Measurements from ENCODE around the gene ANKRA2.

Gene ANKRA2

DNA sequence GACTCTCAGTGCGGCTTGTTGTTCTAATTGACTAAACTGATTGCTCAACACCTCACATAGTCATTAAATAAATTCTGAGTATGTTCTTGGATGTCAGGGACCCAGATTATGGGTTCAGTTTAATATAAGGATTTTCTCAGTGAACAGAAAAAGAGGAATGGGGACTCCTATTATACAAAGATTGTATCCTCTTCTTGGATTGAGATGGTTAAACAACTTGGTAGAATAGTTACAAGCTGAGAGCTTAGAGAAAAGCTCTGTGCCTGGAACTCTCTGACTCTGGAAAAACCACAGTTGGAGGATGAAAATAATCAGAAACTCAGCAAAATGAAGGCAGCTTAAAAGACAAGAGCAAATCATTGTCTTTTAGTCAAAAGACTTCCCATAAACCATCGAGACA, 30.5 kb downstream of the ANKRA2 start:
- no peak for DNase-seq (ENCODE audit: extremely low spot score)
- CTCF ChIA-PET: interaction anchor here (0.6 to 0.7 kb wide), 2 partner anchors 16 to 69 kb away, joined by 3 to 4 read pairs; no protein-coding TSS in a partner anchor
- no peak for TF ChIP-seq TARDBP (IDR thresholded peaks at IDR 0.05)
- POLR2A ChIA-PET: no interaction called here

- CTCF ChIA-PET: no interaction called here
- POLR2A ChIA-PET: no interaction called here
Observed at GRCh38 chr5:73534011-73534644, 31.3 kb downstream of the ANKRA2 start.

GRCh38 chr5:73532195-73532594, 33.2 kb downstream of the ANKRA2 start:
- DNase-seq (ENCODE audit: extremely low spot score): no peak
- ChIA-PET CTCF (no interaction called here), POLR2A (no interaction called here)
- TF ChIP-seq SP1 (IDR thresholded peaks at IDR 0.05) (no peak), LEF1 (IDR thresholded peaks at IDR 0.05; ENCODE audit: borderline replicate concordance) (no peak), FOXA1 (IDR thresholded peaks at IDR 0.05) (no peak), HDGF (IDR thresholded peaks at IDR 0.05; ENCODE audit: borderline replicate concordance) (no peak), ELF4 (IDR thresholded peaks at IDR 0.05) (no peak), NFRKB (IDR thresholded peaks at IDR 0.05) (no peak), TARDBP (IDR thresholded peaks at IDR 0.05) (no peak), ARNT (IDR thresholded peaks at IDR 0.05) (no peak), ZNF384 (IDR thresholded peaks at IDR 0.05) (no peak), BHLHE40 (IDR thresholded peaks at IDR 0.05; ENCODE audit: borderline replicate concordance) (no peak), FOXK2 (IDR thresholded peaks at IDR 0.05) (no peak)

More at GRCh38 chr5:73534011-73534644, 31.3 kb downstream of the ANKRA2 start:
- DNase-seq (ENCODE audit: extremely low spot score): no peak
- TF ChIP-seq, protein P1, sequence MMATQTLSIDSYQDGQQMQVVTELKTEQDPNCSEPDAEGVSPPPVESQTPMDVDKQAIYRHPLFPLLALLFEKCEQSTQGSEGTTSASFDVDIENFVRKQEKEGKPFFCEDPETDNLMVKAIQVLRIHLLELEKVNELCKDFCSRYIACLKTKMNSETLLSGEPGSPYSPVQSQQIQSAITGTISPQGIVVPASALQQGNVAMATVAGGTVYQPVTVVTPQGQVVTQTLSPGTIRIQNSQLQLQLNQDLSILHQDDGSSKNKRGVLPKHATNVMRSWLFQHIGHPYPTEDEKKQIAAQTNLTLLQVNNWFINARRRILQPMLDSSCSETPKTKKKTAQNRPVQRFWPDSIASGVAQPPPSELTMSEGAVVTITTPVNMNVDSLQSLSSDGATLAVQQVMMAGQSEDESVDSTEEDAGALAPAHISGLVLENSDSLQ (IDR thresholded peaks at IDR 0.05): no peak
- TF ChIP-seq ZNF384 (IDR thresholded peaks at IDR 0.05): no peak
- no peak for TF ChIP-seq FOXA1 (IDR thresholded peaks at IDR 0.05)
- no peak for TF ChIP-seq FOXK2 (IDR thresholded peaks at IDR 0.05)
- TF ChIP-seq LEF1 (IDR thresholded peaks at IDR 0.05; ENCODE audit: borderline replicate concordance): no peak
- no peak for TF ChIP-seq BHLHE40 (IDR thresholded peaks at IDR 0.05; ENCODE audit: borderline replicate concordance)
- TF ChIP-seq SUZ12 (IDR thresholded peaks at IDR 0.05): no peak
- no peak for TF ChIP-seq FOXM1 (IDR thresholded peaks at IDR 0.05; ENCODE audit: borderline replicate concordance)
- no peak for TF ChIP-seq SP1 (IDR thresholded peaks at IDR 0.05)

- no peak for TF ChIP-seq SP1 (IDR thresholded peaks at IDR 0.05)
- TF ChIP-seq ARNT (IDR thresholded peaks at IDR 0.05): no peak
- no peak for TF ChIP-seq FOXK2 (IDR thresholded peaks at IDR 0.05)
- ChIA-PET POLR2A (no interaction called here), CTCF (no interaction called here)
- no peak for DNase-seq (ENCODE audit: extremely low spot score)
Observed at GRCh38 chr5:73531356-73531755, 34.1 kb downstream of the ANKRA2 start.

GRCh38 chr5:73529081-73529480, 36.4 kb downstream of the ANKRA2 start:
- DNase-seq (ENCODE audit: extremely low spot score): no peak
- no peak for TF ChIP-seq L3MBTL2 (conservative IDR thresholded peaks at IDR 0.05)
- no peak for TF ChIP-seq ZNF384 (IDR thresholded peaks at IDR 0.05)
- TF ChIP-seq BHLHE40 (IDR thresholded peaks at IDR 0.05; ENCODE audit: borderline replicate concordance): no peak
- TF ChIP-seq NFRKB (IDR thresholded peaks at IDR 0.05): no peak
- no peak for TF ChIP-seq FOXK2 (IDR thresholded peaks at IDR 0.05)
- TF ChIP-seq SP1 (IDR thresholded peaks at IDR 0.05): no peak
- no peak for TF ChIP-seq FOXA1 (IDR thresholded peaks at IDR 0.05)
- no peak for TF ChIP-seq ELF4 (IDR thresholded peaks at IDR 0.05)
- no peak for TF ChIP-seq LEF1 (IDR thresholded peaks at IDR 0.05; ENCODE audit: borderline replicate concordance)
- TF ChIP-seq HDGF (IDR thresholded peaks at IDR 0.05; ENCODE audit: borderline replicate concordance): no peak
- TF ChIP-seq CTBP1 (IDR thresholded peaks at IDR 0.05; ENCODE audit: borderline replicate concordance): no peak
- no peak for TF ChIP-seq FOXM1 (IDR thresholded peaks at IDR 0.05; ENCODE audit: borderline replicate concordance)
- TF ChIP-seq TARDBP (IDR thresholded peaks at IDR 0.05): no peak
- TF ChIP-seq, protein P1 (IDR thresholded peaks at IDR 0.05): no peak
- CTCF ChIA-PET: no interaction called here
- POLR2A ChIA-PET: interaction anchor here (0.7 kb wide), 1 partner anchor 9 kb away, joined by 3 read pairs; no protein-coding TSS in a partner anchor

- TF ChIP-seq LEF1 (IDR thresholded peaks at IDR 0.05; ENCODE audit: borderline replicate concordance) (no peak), NFRKB (IDR thresholded peaks at IDR 0.05) (no peak), ELF4 (IDR thresholded peaks at IDR 0.05) (no peak), SUZ12 (IDR thresholded peaks at IDR 0.05) (no peak), ZNF384 (IDR thresholded peaks at IDR 0.05) (no peak), SP1 (IDR thresholded peaks at IDR 0.05) (no peak), ARNT (IDR thresholded peaks at IDR 0.05) (no peak), TARDBP (IDR thresholded peaks at IDR 0.05) (no peak), CTBP1 (IDR thresholded peaks at IDR 0.05; ENCODE audit: borderline replicate concordance) (no peak), HDGF (IDR thresholded peaks at IDR 0.05; ENCODE audit: borderline replicate concordance) (no peak), L3MBTL2 (conservative IDR thresholded peaks at IDR 0.05) (no peak), BHLHE40 (IDR thresholded peaks at IDR 0.05; ENCODE audit: borderline replicate concordance) (no peak), FOXK2 (IDR thresholded peaks at IDR 0.05) (no peak), FOXA1 (IDR thresholded peaks at IDR 0.05) (no peak), FOXM1 (IDR thresholded peaks at IDR 0.05; ENCODE audit: borderline replicate concordance) (no peak)
- TF ChIP-seq, protein P1 (IDR thresholded peaks at IDR 0.05): no peak
- CTCF ChIA-PET: no interaction called here
- no peak for DNase-seq (ENCODE audit: extremely low spot score)
- POLR2A ChIA-PET: no interaction called here
Observed at GRCh38 chr5:73528248-73528647, 37.2 kb downstream of the ANKRA2 start.

All from HEK293T (cell line).